HG03159 (cell line): ENCODE results near the gene LRRC47.
"Not testable (repeated sequence)": the region's sequence is repeated elsewhere in the genome, so short reads cannot be mapped to it uniquely, and the experiment has no call there.

Experiments
- ATAC-seq: cut with Tn5 transposase; IDR thresholded peaks from one replicate; pipeline ENCODE4 v1.9.1; 2021; ENCODE audit warnings: mild to moderate bottlenecking, moderate library complexity; ENCODE audit not compliant: unreplicated experiment

Gene LRRC47

GRCh38 chr1:3748316-3748900, 47.9 kb downstream of the LRRC47 start:
- ATAC-seq, result not testable (repeated sequence)

- ATAC-seq, result no peak
Observed at GRCh38 chr1:3747903-3748302, 48.4 kb downstream of the LRRC47 start.

- no peak for ATAC-seq
Observed at GRCh38 chr1:3747522-3747848, 48.8 kb downstream of the LRRC47 start.

- ATAC-seq, result peak; percentile 74
Observed at GRCh38 chr1:3746830-3747521, 49.3 kb downstream of the LRRC47 start.

GRCh38 chr1:3746389-3746829, 49.9 kb downstream of the LRRC47 start:
- ATAC-seq, result peak; percentile 28

- ATAC-seq, result no peak
Observed at GRCh38 chr1:3745590-3746381, 50.5 kb downstream of the LRRC47 start.

GRCh38 chr1:3745071-3745470, 51.2 kb downstream of the LRRC47 start:
- no peak for ATAC-seq

GRCh38 chr1:3744646-3745045, 51.7 kb downstream of the LRRC47 start:
- no peak for ATAC-seq

- ATAC-seq, result no peak
Observed at GRCh38 chr1:3743826-3744225, 52.5 kb downstream of the LRRC47 start.

- no peak for ATAC-seq
Observed at GRCh38 chr1:3743421-3743820, 52.9 kb downstream of the LRRC47 start.

GRCh38 chr1:3742439-3743298, 53.6 kb downstream of the LRRC47 start:
- ATAC-seq, result no peak

GRCh38 chr1:3741566-3742438, 54.5 kb downstream of the LRRC47 start:
- no peak for ATAC-seq

GRCh38 chr1:3740752-3741151, 55.5 kb downstream of the LRRC47 start:
- ATAC-seq, result no peak

- ATAC-seq, result no peak
Observed at GRCh38 chr1:3740042-3740441, 56.3 kb downstream of the LRRC47 start.

- ATAC-seq, result no peak
Observed at GRCh38 chr1:3738943-3739342, 57.4 kb downstream of the LRRC47 start.

GRCh38 chr1:3736708-3737107, 59.6 kb downstream of the LRRC47 start:
- no peak for ATAC-seq

GRCh38 chr1:3736131-3736561, 60.2 kb downstream of the LRRC47 start:
- ATAC-seq, result no peak

GRCh38 chr1:3735688-3736087, 60.6 kb downstream of the LRRC47 start:
- ATAC-seq, result no peak

GRCh38 chr1:3735027-3735681, 61.1 kb downstream of the LRRC47 start:
- no peak for ATAC-seq

GRCh38 chr1:3734602-3735001, 61.7 kb downstream of the LRRC47 start:
- no peak for ATAC-seq
